D721Med (cell line): ENCODE results near the gene SLC14A1.

Experiments
- DNase-seq: peaks from one replicate; pipeline ENCODE4 v3.0.0; 2011; ENCODE audit warnings: low spot score; ENCODE audit not compliant: insufficient read length
- FAIRE-seq: peaks from 2 replicates; lab custom pipeline; 2011; peaks lifted over from hg19 to GRCh38; lab: Jason Lieb, UNC
- TF ChIP-seq, protein P1 (sequence below): IDR thresholded peaks from 2 replicates; pipeline ENCODE4 v1.5.1; 2012; ENCODE audit warnings: mild to moderate bottlenecking, control low read depth; ENCODE audit not compliant: insufficient read depth; ENCODE audit errors: missing control alignments

SLC14A1 gene

DNA sequence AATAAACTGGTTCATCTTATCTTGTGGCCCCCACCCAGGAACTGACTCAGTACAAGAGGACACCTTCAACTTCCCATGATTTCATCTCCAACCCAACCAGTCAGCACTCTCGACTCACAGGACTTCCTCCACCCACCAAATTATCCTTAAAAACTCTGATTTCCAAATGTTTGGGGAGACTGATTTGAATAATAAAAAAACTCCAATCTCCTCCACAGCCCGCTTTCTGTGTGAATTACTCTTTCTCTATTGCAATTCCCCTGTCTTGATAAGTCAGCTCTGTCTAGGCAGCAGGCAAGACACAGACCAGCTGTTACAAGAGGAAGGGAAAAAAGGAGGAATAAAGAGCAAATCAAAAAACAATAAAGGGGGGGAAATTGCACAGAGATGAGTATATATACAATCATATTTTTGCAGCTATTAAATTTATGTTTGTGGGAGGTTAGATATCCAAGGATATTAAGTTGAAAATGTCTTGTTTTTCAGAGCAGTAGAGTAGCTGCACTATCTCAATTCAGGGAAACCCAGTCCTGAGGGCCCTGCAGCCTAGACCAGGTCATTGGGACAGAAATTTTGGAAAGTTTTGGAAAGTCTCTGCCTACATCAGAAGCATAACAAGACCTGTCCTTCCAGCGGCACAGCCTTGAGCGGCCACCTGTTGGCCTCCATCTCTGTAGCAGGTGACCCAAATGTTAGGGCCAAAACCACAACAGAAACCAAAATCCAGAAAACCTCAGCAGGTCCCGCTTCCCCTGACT lies 68.7 kb downstream of the SLC14A1 start:
- TF ChIP-seq, protein P1, sequence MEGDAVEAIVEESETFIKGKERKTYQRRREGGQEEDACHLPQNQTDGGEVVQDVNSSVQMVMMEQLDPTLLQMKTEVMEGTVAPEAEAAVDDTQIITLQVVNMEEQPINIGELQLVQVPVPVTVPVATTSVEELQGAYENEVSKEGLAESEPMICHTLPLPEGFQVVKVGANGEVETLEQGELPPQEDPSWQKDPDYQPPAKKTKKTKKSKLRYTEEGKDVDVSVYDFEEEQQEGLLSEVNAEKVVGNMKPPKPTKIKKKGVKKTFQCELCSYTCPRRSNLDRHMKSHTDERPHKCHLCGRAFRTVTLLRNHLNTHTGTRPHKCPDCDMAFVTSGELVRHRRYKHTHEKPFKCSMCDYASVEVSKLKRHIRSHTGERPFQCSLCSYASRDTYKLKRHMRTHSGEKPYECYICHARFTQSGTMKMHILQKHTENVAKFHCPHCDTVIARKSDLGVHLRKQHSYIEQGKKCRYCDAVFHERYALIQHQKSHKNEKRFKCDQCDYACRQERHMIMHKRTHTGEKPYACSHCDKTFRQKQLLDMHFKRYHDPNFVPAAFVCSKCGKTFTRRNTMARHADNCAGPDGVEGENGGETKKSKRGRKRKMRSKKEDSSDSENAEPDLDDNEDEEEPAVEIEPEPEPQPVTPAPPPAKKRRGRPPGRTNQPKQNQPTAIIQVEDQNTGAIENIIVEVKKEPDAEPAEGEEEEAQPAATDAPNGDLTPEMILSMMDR: no peak
- FAIRE-seq: no peak
- DNase-seq: no peak

DNA sequence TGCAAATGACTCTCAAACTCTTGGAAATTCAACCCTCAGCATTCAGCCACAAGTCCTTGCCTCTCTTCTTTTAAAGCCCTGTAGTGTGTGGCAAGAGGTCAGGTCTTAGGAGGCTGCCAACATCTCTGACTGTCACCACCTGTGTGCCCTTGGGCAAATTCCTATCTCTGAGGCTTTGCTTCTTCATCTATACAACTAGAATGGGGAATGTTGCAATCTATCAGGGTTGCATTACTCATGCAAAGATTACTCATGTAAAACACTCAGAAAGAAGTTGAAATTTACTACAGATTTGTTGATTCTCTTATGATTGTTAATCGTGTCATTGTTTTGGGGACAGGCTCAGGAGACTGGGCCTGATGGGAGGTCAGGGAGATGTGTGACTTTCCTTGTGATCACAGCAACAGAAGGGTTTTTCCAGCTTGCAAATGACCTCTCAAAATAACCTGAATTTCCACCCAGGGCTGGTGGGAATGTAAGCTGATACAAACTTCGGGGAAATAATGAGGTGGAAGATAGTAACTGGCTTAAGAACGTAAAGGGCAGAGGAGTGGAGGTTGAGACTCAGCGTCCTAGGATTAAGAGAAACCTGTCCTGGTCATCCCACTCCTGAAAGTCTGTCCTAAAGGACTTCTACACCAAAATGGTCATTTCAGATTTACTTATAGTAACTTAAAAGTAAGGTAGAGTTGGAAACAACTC lies 69.4 kb downstream of the SLC14A1 start:
- DNase-seq (no peak), FAIRE-seq (no peak)
- TF ChIP-seq, protein P1: no peak

DNA sequence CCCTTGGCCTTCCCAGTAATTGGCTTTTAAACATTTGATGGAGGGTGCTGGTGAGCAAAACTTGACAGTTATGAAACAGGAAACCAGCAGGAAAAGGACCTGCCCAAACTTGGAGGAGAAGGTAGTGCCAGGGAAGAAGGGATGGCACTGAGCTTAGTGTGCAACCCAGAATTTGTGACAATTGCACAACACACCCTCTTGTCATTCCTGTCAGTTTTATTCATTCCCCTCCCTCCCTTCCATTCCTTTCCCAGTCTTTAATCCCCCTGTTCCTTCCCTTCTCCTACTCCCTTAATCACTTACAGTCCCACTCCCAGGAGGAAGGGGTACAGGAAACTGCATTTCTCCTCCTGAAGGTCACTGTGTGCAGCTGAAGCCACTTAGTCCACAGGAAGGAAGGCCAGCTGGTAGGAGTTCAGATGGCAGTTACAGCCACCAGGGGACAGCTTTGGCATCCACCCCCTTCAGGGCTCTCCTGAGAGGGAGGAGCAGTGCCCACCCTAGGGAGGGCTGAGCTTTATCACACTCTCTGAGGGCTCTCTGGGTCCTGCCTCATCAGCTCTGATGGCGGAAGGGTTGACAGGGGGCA lies 77.5 kb downstream of the SLC14A1 start:
- DNase-seq (no peak), FAIRE-seq (no peak)
- TF ChIP-seq, protein P1: no peak
